AG10803 (cell line): Measurements from ENCODE around the gene ARHGAP26.

ENCODE experiments used
- DNase-seq: peaks from one replicate; pipeline ENCODE4 v3.0.0; 2010; ENCODE audit warnings: low read depth
- H3K4me3 ChIP-seq: 2 replicates; pipeline ENCODE4 v1.5.1; 2011; ENCODE audit warnings: mild to moderate bottlenecking, low read length, control low read depth
- TF ChIP-seq, protein P1 (sequence below): conservative IDR thresholded peaks from 2 replicates; pipeline ENCODE4 v1.5.1; 2011; ENCODE audit warnings: mild to moderate bottlenecking, low read length, control low read depth, inconsistent platforms

Gene ARHGAP26

DNA sequence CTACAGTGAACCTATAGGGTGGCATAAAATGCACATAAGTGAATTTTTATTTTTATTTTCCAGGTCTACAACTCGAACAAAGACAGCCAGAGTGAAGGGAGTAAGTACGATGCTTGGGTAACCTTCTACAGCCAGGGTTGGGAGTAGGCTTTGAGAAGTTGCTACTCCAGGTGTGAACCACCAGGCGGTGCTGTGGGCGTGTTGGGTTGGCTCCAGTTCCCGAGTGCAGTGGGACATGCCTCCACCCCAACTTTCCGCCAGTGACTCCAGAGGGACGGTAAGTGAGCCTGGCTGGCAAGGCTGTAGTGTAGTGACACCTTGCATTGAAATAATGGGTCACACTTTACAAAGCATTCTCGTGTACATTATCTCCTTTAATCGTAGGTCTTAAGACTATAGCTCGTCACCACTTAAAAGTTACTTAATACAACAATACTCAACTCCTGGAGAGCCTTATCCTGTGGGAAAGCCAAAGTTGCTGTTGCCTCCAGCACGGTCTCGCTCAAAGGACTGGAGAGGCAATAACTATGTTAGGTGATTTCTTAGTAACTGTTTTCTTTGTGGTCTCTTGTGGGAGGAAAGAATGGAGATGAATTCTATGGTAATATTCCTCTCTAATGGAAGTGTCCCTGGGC, 244.0 kb downstream of the ARHGAP26 start:
- no peak overlapping the region for H3K4me3 ChIP-seq
- TF ChIP-seq, protein P1, sequence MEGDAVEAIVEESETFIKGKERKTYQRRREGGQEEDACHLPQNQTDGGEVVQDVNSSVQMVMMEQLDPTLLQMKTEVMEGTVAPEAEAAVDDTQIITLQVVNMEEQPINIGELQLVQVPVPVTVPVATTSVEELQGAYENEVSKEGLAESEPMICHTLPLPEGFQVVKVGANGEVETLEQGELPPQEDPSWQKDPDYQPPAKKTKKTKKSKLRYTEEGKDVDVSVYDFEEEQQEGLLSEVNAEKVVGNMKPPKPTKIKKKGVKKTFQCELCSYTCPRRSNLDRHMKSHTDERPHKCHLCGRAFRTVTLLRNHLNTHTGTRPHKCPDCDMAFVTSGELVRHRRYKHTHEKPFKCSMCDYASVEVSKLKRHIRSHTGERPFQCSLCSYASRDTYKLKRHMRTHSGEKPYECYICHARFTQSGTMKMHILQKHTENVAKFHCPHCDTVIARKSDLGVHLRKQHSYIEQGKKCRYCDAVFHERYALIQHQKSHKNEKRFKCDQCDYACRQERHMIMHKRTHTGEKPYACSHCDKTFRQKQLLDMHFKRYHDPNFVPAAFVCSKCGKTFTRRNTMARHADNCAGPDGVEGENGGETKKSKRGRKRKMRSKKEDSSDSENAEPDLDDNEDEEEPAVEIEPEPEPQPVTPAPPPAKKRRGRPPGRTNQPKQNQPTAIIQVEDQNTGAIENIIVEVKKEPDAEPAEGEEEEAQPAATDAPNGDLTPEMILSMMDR = peak; percentile 22; the same call in 1 of the 2 replicates
- no peak for DNase-seq

DNA sequence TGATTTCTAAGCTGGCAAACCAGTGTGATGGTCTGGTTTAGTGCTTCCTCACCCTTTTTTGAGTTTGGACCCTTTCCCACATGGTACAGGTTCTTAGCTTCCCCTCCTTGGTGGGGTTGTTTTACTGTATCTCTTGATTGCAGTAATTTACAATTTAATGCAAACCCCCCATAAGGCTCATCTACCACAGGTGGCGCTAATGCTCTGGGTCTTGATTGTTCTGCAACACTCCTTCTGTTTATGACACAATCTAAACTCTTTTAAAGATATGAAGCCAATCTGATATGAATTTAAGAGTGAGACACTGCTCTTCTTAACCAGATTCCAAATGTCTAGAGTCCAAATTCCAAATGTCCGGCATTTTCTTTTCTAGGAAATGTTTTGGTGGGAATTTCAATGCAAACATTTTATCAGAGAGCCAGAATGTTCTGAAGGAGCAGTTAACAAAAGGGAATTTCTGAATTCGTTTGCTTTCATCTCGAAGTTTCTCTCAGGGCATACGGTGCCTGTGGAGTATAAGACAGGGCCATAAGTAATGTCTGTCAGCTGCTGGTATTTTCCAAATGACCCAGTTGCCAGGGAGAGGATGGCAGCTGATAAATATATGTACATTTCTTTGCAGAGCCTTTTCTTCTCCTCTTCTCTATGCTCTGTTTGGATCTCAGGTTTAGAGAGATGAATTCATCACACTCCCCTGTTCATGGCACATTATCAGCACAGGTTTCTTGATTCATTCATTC, 246.8 kb downstream of the ARHGAP26 start:
- H3K4me3 ChIP-seq = no peak overlapping the region
- TF ChIP-seq, protein P1 = peak; percentile 54
- DNase-seq = peak; percentile 46

DNA sequence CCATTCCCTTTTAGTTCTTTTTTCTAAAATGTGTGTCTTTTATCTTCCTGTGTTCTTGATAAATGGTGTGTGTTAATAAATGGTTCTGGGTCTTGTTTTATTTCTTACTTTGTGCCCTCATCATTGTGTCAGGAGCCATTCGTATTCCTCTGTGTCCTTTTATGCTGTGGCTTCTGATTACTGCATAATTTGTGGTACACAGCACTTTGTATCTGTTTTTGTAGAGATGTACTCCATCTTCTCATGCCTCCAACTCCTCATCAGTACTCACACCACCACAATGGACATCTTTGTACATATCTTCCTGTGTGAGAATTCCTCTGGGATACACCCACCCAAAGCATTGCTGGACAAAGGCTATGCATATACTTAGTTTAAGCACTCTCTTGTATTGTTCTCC, 247.4 kb downstream of the ARHGAP26 start:
- TF ChIP-seq, protein P1 = no peak
- DNase-seq = no peak
- no peak overlapping the region for H3K4me3 ChIP-seq

DNA sequence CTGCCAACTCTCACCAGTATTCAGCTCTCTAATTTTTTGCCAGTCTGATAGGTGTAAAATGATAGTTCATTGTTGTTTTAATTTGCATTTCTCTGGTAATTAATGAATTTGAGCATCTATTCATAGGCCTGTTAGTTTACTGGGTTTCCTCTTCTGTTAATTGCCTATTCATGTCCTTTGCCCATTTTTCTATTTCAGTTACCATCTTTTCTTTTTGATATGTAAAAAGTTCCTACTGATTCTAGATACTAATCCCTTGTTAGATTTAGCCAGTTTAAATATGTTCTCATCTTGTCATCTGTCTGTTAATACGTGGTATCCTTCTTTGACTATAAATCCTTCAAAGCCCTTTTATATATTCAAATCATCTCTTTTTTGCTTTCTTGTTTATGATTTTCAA, 247.8 kb downstream of the ARHGAP26 start:
- no peak overlapping the region for H3K4me3 ChIP-seq
- DNase-seq = no peak
- TF ChIP-seq, protein P1 = no peak

DNA sequence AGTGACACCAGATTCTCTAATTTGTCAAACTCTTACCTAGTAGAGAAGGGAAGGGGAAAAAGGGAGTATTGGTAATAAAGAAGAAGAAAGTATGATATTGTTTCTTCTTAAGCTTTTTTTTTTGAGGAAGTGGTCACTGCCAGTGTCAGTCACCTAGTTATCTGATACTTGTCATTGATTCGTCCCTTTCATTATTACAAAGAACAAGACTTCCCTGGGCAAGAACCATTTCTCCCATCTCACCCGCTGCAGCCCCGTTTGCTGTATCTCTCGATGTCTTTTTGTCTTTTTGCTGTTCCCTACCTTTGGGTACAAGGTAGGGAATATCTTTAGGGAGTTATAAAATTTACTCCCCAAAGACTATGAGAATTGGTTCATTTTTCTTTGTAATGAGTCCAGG, 249.0 kb downstream of the ARHGAP26 start:
- TF ChIP-seq, protein P1 = no peak
- no peak for DNase-seq
- H3K4me3 ChIP-seq = no peak overlapping the region

DNA sequence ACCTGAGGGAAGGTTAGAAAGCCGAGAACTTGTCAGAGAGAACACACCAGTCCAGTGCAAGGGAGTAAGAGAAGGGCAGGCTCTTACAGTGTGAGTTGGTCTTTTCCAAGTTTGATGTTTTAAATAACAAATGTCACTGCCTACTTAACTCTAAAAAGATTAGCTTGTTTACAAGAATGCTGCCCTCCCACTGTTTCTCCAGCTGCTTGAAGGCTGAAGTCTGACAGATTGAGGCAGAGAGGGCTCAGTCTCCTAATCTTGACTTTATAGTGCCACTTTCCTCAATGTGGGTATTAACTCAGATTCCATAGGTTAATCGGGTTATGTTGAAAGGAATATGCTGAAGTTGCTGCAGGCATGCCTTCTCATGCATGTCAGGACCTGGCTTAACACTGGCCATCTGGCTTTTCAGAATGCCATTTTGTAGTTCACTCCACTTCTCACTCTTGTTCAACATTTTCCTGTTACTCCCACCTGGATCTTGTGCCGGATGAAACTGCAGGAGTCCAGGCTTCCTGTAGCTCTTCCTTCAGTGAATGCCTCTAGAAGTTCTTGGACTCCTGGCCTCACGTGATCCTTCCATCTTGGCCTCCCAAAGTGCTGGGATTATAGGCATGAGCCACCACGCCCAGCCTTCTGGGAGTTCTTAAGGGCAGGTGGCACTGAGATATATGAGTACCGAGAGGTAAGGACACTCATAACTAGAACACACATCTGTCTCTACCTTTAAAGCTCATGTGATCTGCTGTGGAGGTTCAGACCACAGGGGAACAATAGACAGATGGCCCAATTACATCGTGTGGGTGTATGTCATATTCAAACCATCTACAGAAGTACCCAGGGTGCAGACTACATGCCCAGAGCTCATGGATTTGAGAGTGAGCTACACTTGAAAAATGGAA, 249.7 kb downstream of the ARHGAP26 start:
- no peak overlapping the region for H3K4me3 ChIP-seq
- no peak for DNase-seq

More for the DNA sequence above, 249.7 kb downstream of the ARHGAP26 start:
- TF ChIP-seq, protein P1 = no peak
